GM12878 (cell line): ENCODE measurements around the gene THRAP3. TPM values are rescaled to one million over a fixed set of nuclear protein-coding genes. Genes with fewer than 3 reads are reported as not detected.

Experiments
- BMI1 ChIP-seq: fragments of 450-650 bp; IDR thresholded peaks from 2 replicates; pipeline ENCODE4 v1.6.1; 2016; ENCODE audit warnings: mild to moderate bottlenecking, moderate library complexity, borderline replicate concordance
- CHD1 ChIP-seq: IDR thresholded peaks from 2 replicates; pipeline ENCODE4 v1.6.1; 2012; ENCODE audit warnings: low read depth, low read length, improper control_type of control experiment
- CUX1 ChIP-seq: IDR thresholded peaks from 2 replicates; pipeline ENCODE4 v1.6.1; 2012; ENCODE audit warnings: improper control_type of control experiment, low read depth, low read length; ENCODE audit not compliant: insufficient replicate concordance
- MEF2B ChIP-seq: fragments of 450-650 bp; IDR thresholded peaks from 2 replicates; pipeline ENCODE4 v1.6.1; 2018; ENCODE audit warnings: mild to moderate bottlenecking, moderate library complexity; ENCODE audit not compliant: partially characterized antibody, poor library complexity, severe bottlenecking
- MTA2 ChIP-seq: fragments of 450-650 bp; IDR thresholded peaks from 2 replicates; pipeline ENCODE4 v1.6.1; 2016; ENCODE audit warnings: low read depth, mild to moderate bottlenecking, moderate library complexity
- NBN ChIP-seq: fragments of 450-650 bp; IDR thresholded peaks from 2 replicates; pipeline ENCODE4 v1.6.1; 2016
- NRF1 ChIP-seq: conservative IDR thresholded peaks from 2 replicates; pipeline ENCODE4 v1.6.1; 2011; ENCODE audit warnings: mild to moderate bottlenecking, low read depth, low read length, improper control_type of control experiment
- PBX3 ChIP-seq: IDR thresholded peaks from 2 replicates; pipeline ENCODE4 v1.6.1; 2011; ENCODE audit warnings: mild to moderate bottlenecking, low read depth, low read length, moderate library complexity; ENCODE audit not compliant: insufficient replicate concordance
- PRDM15 ChIP-seq: fragments of 450-650 bp; formaldehyde crosslinking; IDR thresholded peaks from 2 replicates; pipeline ENCODE4 v1.4.0; 2020; ENCODE audit warnings: mild to moderate bottlenecking, moderate library complexity
- RAD21 ChIP-seq: IDR thresholded peaks from 2 replicates; pipeline ENCODE4 v1.6.1; 2011; ENCODE audit warnings: mild to moderate bottlenecking, low read depth, low read length, moderate library complexity; ENCODE audit not compliant: insufficient read depth
- RAD51 ChIP-seq: fragments of 450-650 bp; IDR thresholded peaks from 2 replicates; pipeline ENCODE4 v1.6.1; 2016; ENCODE audit warnings: moderate library complexity, mild to moderate bottlenecking, inconsistent platforms
- RCOR1 ChIP-seq: conservative IDR thresholded peaks from 2 replicates; pipeline ENCODE4 v1.6.1; 2012; ENCODE audit warnings: low read depth, low read length, improper control_type of control experiment
- RELB ChIP-seq: fragments of 450-650 bp; IDR thresholded peaks from 2 replicates; pipeline ENCODE4 v1.6.1; 2017; ENCODE audit warnings: low read depth, mild to moderate bottlenecking, moderate library complexity
- ZBTB33 ChIP-seq: fragments of 450-650 bp; IDR thresholded peaks from 2 replicates; pipeline ENCODE4 v1.6.1; 2017; ENCODE audit warnings: mild to moderate bottlenecking
- ZNF24 ChIP-seq: fragments of 450-650 bp; IDR thresholded peaks from 2 replicates; pipeline ENCODE4 v1.6.1; 2017; ENCODE audit warnings: antibody characterized with exemption, mild to moderate bottlenecking
- polyA plus RNA-seq, 11 experiments: library from polyadenylated mRNA; depleted of rRNA in 4 of 11; unstranded in 6 of 11; stranded (reverse) in 5 of 11; fragments of >200 nt; fragmentation: Nextera tagmentation in 4 of 11; fragmentation: Illumina TruSeq in 1 of 11; extraction: Ambion mirVana in 4 of 11; extraction: Trizol in 1 of 11; gene quantifications; 1 replicate in 1 of 11; 2 replicates in 10 of 11; pipeline versions ENCODE4 v1.2.1 to v1.2.3, GENCODE V29; 2011 to 2016; ENCODE audit warnings: inconsistent platforms in 2 of 11, missing spikeins in 2 of 11, low read depth in 1 of 11
- total RNA-seq, 4 experiments: library from RNA; depleted of rRNA in 3 of 4; stranded (reverse); fragments of >200 nt in 3 of 4; fragmentation: Illumina TruSeq in 1 of 4; extraction: Trizol in 1 of 4; gene quantifications; 2 replicates each; pipeline versions ENCODE4 v1.2.1 to v1.2.3, GENCODE V29; 2013 to 2021

THRAP3 gene
- total and polyA plus RNA-seq, 10 of the 15 experiments (the other 5 are each of a cell fraction or from before 2014, with no cell fraction given) = 76.3 to 173 (median 136) TPM

- no peak for TF ChIP-seq CUX1
- no peak for TF ChIP-seq NRF1
- TF ChIP-seq ZBTB33 = no peak
- no peak for TF ChIP-seq RCOR1
- no peak for TF ChIP-seq BMI1
- peak; percentile 98 for TF ChIP-seq RAD21
- no peak for TF ChIP-seq PBX3
- TF ChIP-seq MEF2B = no peak
- TF ChIP-seq RELB = peak; percentile 53; the same call in 1 of the 2 replicates
- TF ChIP-seq MTA2 = peak; percentile 9; the same call in 1 of the 2 replicates
- no peak for TF ChIP-seq RAD51
- TF ChIP-seq PRDM15 (CRISPR knock-in tag) = no peak
- peak; percentile 74 for TF ChIP-seq NBN
- no peak for TF ChIP-seq ZNF24
- no peak for TF ChIP-seq CHD1
These were observed 36.2 kb upstream of the THRAP3 start (continued) for GRCh38 chr1:36187800-36188593.
